ENCODE measurements around the gene CYFIP1.

Gene CYFIP1

DNA sequence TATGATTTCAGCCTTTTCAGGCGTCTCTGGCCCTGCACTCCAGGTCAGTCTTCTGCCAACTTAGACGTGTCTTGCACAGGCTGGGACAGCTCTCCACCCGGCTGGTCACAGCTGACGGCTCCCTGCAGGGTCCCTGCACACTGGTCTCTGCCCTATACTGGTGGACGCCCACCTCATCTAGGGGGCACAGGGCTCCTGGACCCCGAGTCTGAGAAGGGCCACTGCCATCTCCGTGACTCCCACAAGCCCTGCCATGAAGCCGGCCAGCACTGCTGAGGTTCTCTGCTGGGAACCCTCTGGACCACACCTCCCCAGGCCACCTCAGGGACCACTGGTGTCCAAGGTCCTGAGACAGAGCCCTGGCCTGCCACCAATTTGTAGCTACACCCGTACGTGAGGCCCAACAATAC lies 40.5 kb downstream of the CYFIP1 start:
- H3K4me3 ChIP-seq (ENCODE audit: low read depth, low read length): no peak overlapping the region
- TF ChIP-seq, protein P1, sequence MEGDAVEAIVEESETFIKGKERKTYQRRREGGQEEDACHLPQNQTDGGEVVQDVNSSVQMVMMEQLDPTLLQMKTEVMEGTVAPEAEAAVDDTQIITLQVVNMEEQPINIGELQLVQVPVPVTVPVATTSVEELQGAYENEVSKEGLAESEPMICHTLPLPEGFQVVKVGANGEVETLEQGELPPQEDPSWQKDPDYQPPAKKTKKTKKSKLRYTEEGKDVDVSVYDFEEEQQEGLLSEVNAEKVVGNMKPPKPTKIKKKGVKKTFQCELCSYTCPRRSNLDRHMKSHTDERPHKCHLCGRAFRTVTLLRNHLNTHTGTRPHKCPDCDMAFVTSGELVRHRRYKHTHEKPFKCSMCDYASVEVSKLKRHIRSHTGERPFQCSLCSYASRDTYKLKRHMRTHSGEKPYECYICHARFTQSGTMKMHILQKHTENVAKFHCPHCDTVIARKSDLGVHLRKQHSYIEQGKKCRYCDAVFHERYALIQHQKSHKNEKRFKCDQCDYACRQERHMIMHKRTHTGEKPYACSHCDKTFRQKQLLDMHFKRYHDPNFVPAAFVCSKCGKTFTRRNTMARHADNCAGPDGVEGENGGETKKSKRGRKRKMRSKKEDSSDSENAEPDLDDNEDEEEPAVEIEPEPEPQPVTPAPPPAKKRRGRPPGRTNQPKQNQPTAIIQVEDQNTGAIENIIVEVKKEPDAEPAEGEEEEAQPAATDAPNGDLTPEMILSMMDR (IDR thresholded peaks at IDR 0.05; ENCODE audit: low read depth, low read length): no peak

DNA sequence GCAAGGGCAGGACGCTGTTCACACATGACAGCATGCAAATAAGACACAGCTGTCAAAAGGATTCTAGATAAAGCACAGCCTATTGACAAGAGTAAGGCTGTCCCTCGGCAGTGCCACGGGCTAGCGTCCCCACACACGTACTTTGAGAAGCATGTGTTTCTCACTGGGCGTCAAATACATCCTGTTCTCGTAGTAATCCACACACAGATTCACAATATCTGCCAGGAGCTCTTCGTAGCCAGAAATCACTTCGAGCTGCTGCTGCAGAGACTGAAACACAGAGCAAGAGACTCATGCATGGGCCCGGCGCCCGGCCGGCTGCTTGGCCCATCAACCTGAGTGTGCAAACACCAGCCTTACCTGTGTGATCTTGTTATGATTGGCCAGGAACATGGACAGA lies 41.1 kb downstream of the CYFIP1 start:
- H3K4me3 ChIP-seq (ENCODE audit: low read depth, low read length): no peak overlapping the region
- TF ChIP-seq, protein P1 (IDR thresholded peaks at IDR 0.05; ENCODE audit: low read depth, low read length): no peak

DNA sequence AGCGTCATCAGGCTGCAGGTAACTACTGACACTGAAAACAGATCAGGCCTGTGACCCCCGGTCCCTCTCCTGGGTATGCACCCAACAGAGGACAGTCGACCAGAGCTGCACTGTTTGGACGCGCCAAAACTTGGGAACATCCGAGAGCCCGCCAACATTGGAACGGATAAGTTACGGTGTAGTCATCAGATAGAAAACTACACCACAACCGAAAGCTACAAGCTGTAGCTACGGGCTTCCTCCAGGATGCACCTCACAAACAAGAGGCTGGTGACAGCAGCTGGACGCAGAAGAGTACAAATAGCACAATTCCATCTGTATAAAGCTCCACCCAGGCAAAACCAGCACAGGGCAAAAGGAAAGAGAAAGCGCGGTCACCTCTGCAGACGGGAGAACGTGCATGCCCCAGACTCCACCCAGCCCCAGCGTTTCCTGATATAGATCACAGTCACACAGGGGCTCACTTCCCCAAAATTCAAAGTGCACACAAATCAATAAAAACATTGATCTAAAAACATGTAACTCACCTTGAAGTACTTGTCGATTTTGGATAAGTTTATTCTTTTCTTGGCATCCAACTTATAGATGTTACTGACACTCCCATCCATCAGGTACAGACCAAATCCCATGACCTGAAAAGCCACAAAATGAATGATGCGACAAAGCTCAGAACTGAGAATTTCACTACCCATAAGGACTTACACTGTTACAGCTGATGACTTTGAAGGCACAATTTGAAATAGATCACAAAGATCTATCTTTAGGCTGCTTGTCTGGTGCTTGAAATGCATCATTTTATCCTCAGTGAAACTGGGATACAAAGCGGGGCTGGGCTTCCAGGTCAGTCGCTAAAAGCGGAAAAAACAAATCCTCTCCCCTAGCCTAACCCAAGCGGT lies 43.3 kb downstream of the CYFIP1 start:
- TF ChIP-seq, protein P1 (IDR thresholded peaks at IDR 0.05; ENCODE audit: low read depth, low read length): no peak
- no peak overlapping the region for H3K4me3 ChIP-seq (ENCODE audit: low read depth, low read length)

DNA sequence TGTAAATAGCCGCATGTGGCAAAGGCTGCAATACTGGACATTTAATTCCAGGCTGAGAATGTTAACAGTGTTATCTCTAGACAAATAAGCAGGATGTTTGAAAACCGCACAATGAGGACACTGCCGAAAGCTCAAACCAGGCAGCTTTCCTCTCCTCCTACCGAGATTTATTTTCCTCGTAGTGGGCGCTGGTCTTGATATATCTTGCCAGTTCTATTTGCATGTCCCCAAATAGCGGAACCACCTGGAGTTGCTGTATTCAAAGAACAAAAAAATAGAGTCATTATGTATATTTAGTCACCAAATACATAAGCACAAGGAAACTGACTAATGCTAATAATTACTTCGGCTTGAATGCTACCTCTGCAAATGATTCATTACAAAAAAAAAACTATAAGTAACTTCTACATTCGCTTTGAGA lies 46.5 kb downstream of the CYFIP1 start:
- TF ChIP-seq, protein P1 (IDR thresholded peaks at IDR 0.05; ENCODE audit: low read depth, low read length): no peak
- no peak overlapping the region for H3K4me3 ChIP-seq (ENCODE audit: low read depth, low read length)

DNA sequence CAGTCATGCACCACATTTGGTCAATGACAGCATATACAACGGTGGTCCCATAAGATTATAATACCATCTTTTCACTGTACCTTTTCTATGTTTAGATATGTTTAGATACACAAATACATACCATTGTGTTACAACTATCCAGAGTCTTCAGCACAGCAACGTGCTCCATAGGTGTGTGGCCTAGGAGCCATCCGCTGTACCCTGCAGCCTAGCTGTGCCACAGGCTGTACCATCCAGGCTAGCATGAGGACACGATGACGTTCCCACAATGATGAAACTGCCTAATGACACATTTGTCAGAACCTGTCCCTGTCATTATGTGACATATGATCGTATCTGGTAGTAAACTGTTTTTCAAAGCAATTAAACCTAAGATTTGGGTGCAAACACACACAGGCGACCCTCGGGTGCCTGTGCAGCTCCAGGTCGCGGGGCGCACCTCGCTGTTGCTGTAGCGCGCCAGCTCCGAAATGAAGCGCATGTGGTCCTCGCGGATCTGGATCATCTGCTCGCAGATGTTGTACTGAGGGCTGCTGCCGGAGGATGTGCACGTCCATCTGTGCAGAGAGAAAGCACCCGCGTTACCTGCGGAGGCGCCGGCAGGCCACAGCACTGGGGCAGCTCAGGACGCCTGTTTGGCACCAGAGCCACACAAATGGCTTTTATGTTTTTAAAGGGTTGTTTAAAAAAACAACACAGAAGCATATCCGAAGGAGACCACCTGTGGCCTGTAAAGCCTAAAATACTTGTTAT lies 48.2 kb downstream of the CYFIP1 start:
- TF ChIP-seq, protein P1 (IDR thresholded peaks at IDR 0.05; ENCODE audit: low read depth, low read length): no peak
- H3K4me3 ChIP-seq (ENCODE audit: low read depth, low read length): no peak overlapping the region

DNA sequence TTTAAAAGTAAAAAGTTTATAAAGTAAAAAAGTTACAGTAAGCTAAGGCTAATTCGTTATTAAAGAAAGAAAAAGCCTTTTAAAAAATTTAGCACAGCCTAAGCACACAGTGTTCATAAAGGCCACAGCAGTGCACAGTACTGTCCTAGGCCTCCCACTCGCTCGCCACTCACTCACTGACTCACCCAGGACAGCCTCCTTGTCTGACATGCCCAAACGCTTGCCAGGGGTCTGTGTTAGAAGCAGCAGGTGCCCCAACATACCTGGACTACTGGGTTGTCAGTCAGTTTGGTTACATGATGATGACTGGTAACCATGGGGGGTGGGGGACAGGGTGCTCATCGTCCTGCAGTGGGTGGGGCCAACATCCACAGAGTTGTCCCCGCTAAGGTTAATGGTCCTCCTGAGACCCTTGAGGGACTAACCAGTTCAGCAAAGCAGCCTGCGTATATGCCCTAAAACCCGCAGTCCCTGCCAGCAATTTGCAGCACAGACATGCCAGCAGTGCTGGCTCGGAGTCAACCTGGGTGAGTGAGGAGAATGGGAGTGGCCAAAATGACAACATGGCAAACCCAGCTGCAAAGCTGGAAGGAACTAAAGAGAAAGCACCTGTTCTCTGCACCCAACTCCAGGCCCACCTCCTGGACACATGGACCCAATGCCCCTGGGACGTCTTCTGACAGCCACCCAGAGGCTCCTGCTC lies 49.2 kb downstream of the CYFIP1 start:
- no peak overlapping the region for H3K4me3 ChIP-seq (ENCODE audit: low read depth, low read length)
- TF ChIP-seq, protein P1 (IDR thresholded peaks at IDR 0.05; ENCODE audit: low read depth, low read length): no peak
